EH (cell line): ENCODE measurements around the gene IL1RL1.

Source experiments
- DNase-seq: peaks from one replicate; pipeline ENCODE4 v3.0.0-alpha.2; 2015; ENCODE audit warnings: low read depth

IL1RL1 gene

DNA sequence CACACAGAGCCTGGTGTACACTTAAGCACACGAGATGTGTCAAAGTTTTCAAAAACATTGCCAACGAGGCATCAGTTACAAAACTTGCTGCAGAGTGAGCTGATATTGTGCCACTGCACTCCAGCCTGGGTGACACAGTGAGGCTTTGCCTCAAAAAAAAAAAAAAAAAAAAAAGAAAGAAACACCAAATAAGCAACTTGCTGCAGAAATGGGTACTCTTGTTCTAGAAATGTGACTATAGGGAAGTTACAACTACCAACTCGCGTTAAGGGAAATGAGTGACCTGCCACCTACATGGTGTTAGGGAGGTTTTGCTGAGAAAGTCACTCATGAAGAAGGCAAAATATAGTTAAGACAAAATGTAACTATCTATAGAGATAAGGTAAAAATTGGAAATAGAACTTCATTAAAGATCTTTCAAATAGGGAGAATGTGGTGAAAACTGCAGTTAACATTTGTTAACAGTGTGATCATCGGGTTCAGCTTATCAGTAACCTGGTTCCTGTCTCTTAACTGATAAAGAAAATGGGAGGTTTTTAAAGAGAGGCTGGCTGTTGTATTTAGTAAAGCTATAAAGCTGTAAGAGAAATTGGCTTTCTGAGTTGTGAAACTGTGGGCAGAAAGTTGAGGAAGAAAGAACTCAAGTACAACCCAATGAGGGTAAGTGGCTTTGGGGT lies at the start of gene IL1RL1:
TSS of gene IL1RL1 (plus strand) at position 600 of the 677 bp plus-strand sequence. CDS start 26,702 bp downstream, outside the sequence.
- DNase-seq: no peak

DNA sequence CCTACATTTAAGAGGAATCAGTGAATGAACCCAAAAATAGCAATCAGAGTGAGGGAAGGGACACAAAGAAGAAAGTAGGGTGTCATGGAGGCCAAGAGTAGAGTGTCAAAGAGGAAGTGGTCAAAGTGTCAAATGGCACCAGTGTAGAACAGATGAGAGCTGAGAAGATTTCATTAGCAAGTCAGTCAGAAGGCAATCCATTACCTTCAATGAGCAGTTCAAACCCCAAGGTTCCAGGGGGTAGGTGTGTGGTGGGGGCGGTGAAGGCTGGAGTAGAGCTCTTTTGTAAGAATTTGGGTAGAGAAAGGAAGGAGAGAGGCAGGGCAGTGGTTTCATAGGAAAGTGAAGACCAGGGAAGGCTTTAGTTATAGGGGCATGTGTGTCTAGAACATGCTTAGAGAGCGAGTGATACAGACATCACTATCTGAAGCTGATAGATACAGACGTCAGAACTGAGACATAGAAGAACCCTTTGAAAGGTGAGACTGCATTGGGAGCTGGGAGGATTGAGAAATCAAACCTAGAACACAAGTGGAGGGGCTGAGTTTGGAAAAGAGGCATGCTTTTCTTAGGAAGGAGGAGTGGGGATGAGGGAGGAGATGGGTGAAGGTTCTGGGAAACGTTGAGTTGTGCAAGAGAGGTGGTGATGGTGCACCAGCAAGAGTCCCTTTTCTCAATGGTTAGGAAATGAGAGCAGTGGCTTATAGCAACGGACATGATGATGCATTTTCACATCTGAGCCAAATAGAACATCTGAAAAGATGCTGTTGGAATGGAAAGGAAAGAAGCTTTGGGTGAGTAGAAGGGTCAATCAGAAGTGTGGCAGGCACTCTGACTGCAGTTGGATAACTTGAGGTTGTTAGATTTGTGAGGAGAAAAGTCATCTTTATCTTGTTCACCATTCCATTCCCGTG lies 48.9 kb upstream of the IL1RL1 start:
- DNase-seq: peak; percentile 56

- DNase-seq: no peak
Measured at GRCh38 chr2:102264952-102265351, 46.4 kb upstream of the IL1RL1 start.

DNA sequence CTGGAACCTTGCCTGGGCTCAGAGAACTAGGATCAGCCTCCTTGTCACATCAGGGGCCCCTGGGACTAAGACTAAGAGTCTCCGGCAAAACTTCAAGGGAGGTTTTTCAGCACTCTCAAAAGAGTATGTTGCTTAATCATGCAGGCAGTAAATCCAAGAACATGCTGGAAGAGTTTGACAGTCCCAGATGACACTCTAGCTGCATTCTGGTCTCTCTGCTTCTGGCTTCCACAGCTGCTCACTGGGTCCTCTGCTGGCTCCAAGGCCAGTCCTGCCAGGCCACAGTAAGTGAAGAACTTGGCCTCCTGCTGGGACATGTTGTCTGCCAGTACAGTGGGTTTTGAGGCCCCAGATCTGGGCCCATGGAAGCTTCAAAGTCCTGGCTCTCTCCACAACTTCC lies 45.2 kb upstream of the IL1RL1 start:
- DNase-seq: peak; percentile 58

DNA sequence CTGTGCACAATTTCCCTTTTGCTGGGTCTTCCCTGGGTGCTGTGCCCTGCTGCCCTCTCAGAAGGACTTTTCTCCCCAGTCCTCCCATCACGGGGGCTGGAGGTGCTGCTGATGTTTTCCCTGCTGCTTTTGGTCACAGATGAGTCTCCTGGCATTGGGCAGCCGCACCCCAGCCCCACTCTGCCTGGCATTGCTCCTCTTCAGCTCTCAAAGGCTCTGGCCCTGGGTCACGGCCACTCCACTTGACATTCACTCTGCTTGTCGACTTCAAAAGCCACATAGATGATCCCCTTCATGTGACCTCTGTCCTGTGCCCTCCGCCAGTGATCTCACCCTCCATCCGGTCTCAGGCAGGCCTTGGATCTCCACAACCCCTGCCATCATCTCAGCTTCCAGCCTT lies 43.6 kb upstream of the IL1RL1 start:
- no peak for DNase-seq

DNA sequence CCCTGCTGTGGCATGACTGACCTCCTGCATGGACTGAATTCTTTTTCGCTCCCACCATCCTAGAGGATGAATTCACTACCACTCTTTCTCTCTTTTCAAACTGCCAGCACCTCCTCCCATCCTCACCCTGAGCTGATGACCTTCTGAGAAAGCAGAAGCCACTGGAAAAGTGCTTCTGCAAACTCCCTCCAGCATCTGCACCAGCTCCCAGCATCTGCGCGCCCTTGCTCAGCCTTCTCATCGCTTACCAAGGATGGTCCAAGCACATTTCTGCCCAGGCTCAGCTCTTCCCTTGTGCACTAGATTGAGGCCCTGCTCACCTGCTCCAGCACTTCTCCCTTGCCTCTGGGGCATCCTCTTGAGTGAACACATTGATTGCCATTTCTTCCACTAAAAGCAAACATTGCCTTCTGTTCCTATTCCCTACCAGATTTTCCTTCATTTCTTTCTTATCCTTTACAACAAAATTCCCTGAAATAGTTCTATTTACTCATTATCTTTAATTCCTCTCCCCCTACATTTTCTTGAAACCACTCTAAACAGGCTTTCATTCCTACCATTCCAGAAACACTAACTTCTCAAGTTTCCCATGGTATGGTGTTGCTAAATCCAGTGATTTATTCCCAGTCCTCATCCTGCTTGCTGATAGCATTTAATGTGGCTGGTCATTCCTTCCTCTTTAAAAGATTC lies 42.7 kb upstream of the IL1RL1 start:
- DNase-seq: peak; percentile 95

DNA sequence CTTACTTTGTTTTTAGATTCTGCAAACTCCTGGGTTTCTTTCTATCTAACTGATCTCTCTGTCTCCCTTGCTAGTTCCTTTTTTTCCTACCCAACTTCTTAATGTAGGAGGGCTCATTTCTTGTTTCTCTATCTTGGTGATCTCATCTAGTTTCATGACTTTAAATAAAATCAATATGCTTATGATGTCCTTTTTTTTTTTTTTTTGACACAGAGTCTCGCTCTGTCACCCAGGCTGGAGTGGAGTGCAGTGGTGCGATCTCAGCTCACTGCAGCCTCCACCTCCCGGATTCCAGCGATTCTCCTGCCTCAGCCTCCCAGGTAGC lies 42.2 kb upstream of the IL1RL1 start:
- DNase-seq: no peak

DNA sequence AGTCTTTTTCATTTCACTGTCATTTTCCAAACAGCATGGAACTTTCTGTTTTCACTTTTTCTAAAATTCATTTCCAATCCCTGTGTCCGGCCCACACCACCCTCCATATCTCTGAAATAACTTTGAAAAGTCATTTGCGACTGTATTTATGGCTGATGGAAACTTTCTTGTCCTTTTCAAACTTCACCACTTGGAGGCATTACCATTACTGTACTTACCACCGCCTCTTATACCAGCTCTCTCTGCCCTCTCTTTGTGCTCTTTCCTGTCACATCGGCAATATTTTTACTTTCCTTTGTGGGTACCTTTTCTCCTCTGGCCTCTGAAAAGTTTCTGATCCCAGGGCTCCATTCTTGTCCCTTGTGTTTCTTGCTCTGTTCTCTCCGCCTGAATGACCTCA lies 39.5 kb upstream of the IL1RL1 start:
- no peak for DNase-seq

DNA sequence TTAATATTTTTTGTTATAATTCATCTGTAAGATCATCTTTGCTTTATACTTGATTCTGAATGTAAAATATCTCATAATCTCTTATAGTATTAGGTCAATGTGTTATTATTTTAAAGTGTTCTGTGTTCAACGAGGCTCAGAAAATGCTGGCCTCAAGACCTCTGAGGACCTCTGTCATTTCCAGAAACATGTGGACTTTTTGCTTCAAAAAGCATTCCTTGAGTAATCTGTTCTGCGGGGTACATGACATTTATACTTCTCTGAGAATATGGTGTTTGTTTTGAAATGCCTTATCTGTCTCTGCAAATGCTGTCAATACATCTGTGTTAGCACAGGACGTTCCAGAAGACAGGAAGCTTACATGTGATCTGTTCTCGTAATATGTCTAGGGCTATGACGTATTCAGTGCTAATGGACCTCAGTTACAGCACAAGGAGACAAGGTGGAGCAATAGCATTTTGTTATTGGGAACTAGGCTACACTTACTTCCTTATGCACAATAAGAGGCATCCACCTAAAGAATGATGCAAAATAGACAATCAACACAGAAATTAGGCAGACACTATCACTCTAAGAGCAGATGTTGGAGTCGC lies 37.6 kb upstream of the IL1RL1 start:
- DNase-seq: peak; percentile 7

- DNase-seq: no peak
Measured at GRCh38 chr2:102276549-102277201, 34.7 kb upstream of the IL1RL1 start.

- DNase-seq: no peak
Measured at GRCh38 chr2:102277202-102277700, 34.1 kb upstream of the IL1RL1 start.

- peak; percentile 42 for DNase-seq
Measured at GRCh38 chr2:102278720-102279390, 32.5 kb upstream of the IL1RL1 start.

GRCh38 chr2:102279391-102279735 lies 32.0 kb upstream of the IL1RL1 start:
- no peak for DNase-seq

- DNase-seq: no peak
Measured at GRCh38 chr2:102282678-102283091, 28.7 kb upstream of the IL1RL1 start.

- no peak for DNase-seq
Measured at GRCh38 chr2:102283996-102284395, 27.4 kb upstream of the IL1RL1 start.

DNA sequence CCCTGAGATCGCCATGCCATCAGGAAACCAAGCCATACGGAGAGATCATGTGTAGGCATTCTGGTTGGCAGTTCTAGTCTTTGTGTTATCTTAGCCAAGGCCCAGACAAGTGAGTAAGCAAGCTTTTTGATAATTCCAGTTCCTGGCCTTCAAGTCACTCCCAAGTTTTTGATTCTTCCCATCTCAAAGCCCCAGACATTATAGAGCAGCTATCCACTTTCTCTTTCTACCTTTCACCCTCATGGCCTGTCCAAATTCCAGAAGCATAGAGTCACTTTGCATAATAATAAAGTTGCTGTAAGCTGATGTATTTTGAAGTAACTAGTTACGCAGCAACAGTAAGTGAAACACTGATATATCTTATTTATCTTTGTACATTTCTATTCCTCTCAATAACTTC lies 26.8 kb upstream of the IL1RL1 start:
- no peak for DNase-seq

DNA sequence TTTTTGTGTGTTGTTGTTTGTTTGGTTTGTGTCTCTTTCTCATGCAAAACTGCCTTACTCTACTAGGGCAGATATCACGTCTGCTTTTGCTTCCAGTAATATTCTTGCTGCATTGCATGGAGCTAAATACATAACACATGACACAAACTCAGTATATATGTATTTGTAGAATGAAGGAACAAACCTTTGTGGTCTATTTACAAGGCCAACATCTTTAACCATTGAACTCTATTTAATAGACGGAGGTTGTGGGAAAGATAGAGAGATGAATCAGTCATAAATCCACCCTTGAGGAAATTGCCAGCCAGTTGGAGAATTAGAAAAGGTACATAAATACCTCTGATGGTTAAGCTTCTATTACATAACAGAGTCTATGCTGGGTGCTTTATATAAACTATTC lies 26.0 kb upstream of the IL1RL1 start:
- no peak for DNase-seq

DNA sequence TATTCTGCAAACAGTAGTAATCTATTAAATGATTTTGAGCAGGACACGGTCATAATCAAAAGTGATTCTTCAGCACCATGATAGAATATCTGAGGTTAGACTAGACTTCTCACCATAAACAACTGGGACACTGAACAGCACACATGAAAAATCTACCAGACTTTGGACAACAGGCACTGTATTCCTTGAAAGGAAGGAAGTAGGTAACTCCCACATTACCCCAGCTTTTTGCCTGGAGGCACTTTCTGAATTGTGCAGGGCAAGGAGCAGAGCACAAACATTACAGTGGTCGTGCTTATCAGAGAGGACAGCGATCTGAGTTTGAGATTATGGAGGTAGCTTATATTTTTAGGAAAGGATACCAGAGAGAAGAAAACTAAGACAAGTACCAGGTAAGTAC lies 25.3 kb upstream of the IL1RL1 start:
- no peak for DNase-seq

DNA sequence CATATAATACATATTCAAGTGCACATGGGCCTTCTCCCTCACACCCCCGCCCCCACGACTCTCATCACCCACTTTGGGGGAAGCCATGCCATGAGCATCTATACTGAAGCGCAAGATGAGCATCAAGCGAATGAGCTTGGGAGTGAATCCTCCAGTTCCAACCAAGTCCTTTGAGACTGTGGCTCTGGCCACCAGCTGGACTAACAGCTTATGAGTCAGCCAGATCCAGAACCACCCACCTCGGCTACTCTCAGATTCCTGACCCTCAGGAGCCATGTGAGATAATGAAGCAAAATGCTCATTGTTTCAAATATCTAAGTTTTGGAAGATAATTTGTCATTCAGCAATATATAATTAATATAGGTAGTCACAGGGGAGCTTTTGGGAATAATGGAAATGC lies 22.2 kb upstream of the IL1RL1 start:
- no peak for DNase-seq

DNA sequence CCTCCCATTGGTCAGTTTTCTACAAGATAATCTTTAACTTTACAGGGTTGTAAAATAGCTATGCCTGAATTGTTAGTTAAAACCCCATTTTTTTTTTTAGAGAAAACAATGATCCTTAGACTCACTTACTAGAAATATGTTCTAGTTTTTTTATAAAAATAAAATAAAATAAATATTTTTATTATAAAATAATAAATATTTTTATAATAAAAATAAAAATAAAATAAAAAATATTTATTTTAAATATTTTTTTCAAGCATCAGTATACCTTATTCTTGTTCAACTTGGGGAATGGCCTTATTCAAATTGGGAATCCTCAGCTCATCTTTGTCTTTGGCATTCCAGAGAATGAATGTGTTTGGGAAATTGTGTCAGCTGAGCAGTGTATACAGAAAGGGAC lies 20.8 kb upstream of the IL1RL1 start:
- DNase-seq: no peak

DNA sequence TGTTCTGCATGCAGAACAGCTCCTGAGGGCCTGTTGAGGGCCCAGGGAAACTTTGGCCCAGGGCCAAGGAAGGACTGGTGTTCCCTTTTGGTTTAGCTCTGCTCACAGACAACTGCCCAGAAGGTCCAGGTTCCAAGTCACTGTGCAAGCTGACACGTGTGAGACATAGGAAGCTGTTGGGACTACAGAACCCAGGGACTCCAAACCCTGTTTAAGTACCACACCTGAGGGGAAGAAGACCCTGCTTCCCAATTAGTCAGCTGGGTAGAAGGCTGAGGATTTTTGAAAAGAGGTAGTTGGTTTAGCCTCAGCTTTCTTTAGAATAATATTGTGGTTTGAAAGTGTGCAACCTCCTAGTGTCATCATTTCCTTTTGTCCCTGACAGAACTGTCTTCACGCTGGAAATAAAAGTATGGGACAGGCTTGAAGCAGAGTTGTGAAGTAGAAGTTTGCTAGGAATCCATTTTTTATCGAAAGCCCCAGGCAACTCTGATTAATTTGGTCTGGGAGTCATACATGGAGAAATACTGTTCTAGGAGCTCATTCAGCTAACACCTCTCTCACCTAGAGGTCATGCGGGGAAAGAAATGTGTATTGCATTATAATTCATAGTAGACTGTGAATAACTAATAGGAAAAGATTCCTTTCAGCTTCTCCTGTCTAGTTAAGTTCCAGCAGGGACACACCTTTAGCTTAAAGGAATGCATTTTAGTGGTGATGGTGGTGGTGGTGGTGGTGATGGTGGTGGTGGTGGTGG lies 19.9 kb upstream of the IL1RL1 start:
- no peak for DNase-seq
